Measurements from ENCODE around the gene TMEM9B. TPM values are rescaled to one million over a fixed set of nuclear protein-coding genes. Genes with fewer than 3 reads are reported as not detected.

TMEM9B gene
- total RNA-seq, 1 experiment from 2014 or later = 13.6 TPM

GRCh38 chr11:9008011-9008550 lies 43.8 kb upstream of the TMEM9B start:
- WGBS (ENCODE audit: extremely low coverage, insufficient read length, low lambda C conversion rate) = no CpG with 5 or more reads among the region's 3 CpGs
- Histone ChIP-seq H3K79me2 (ENCODE audit: insufficient read depth, low read length) (no peaks in the 10 kb centered on the region), H3K23ac (ENCODE audit: insufficient read length, low read depth, low read length) (no peak overlapping the region), H3K4me1 (ENCODE audit: insufficient read depth, low read length) (no peaks in the 10 kb centered on the region), H3T11ph (ENCODE audit: low read length) (no peak overlapping the region), H3K14ac (ENCODE audit: insufficient read depth, low read length) (no peak overlapping the region), H3K56ac (ENCODE audit: insufficient read length, low read depth, low read length) (no peak overlapping the region), H2BK15ac (ENCODE audit: low read depth, low read length) (no peak overlapping the region), H2AK5ac (ENCODE audit: insufficient read length, low read length) (no peak overlapping the region), H3K23me2 (ENCODE audit: insufficient read length, low read depth, low read length, poor library complexity, severe bottlenecking) (peaks cover 7% of the 10 kb centered on the region), H3K9me3 (ENCODE audit: control insufficient read depth, low read depth, low read length) (no peaks in the 10 kb centered on the region), H2BK120ac (ENCODE audit: low read depth, low read length, poor library complexity, severe bottlenecking) (no peak overlapping the region), H3K18ac (ENCODE audit: insufficient read length, low read depth, low read length) (no peak overlapping the region), H2AFZ (ENCODE audit: low read length) (no peak overlapping the region), H3K27me3 (ENCODE audit: insufficient read depth, low read length) (peaks cover 18% of the 10 kb centered on the region), H4K20me1 (ENCODE audit: control insufficient read depth, insufficient read depth, insufficient read length) (no peaks in the 10 kb centered on the region), H3K4ac (ENCODE audit: low read depth, low read length) (no peak overlapping the region), H3K4me2 (ENCODE audit: insufficient read depth, insufficient read length, low read length) (no peak overlapping the region), H4K91ac (ENCODE audit: insufficient read length, low read depth, low read length) (no peak overlapping the region), H4K8ac (replicated peaks; ENCODE audit: insufficient read length, low read depth, low read length) (no peak overlapping the region), H3K9ac (ENCODE audit: extremely low read depth, insufficient read length, low read length) (no peak overlapping the region), H4K5ac (ENCODE audit: insufficient read length, low read depth, low read length) (no peak overlapping the region), H2BK12ac (ENCODE audit: insufficient read length, low read depth, low read length) (no peak overlapping the region), H2BK20ac (ENCODE audit: low read depth, low read length, poor library complexity, severe bottlenecking) (no peak overlapping the region), H2BK5ac (ENCODE audit: insufficient read length, low read length) (no peak overlapping the region), H3K79me1 (ENCODE audit: insufficient read depth, low read depth, low read length, poor library complexity, severe bottlenecking) (no peaks in the 10 kb centered on the region), H3K27ac (ENCODE audit: insufficient read length, low read depth, low read length) (no peak overlapping the region)
- peaks cover 4 to 5% of the 10 kb centered on the region in 2 experiments; a peak in 3 of 5 replicates for H3K9me3 Mint-ChIP-seq
- no peak overlapping the region for H3K27ac Mint-ChIP-seq
- H3K4me3 Mint-ChIP-seq = no peak overlapping the region
- no peak for TF ChIP-seq CTCF (conservative IDR thresholded peaks at IDR 0.05)
- H3K4me1 Mint-ChIP-seq = peaks cover 3 to 8% of the 10 kb centered on the region in 2 experiments
- no peaks in the 10 kb centered on the region for H3K36me3 Mint-ChIP-seq (ENCODE audit: insufficient read depth in 1 of 3, low read depth in 3 of 3)
- no peak for DNase-seq
- H3K27me3 Mint-ChIP-seq (ENCODE audit: low read depth) = peaks cover 70% of the 10 kb centered on the region

Data from H9 (cell line).